SK-N-MC (cell line): ENCODE data around the gene RNF115.
"Not testable (repeated sequence)": the region's sequence is repeated elsewhere in the genome, so short reads cannot be mapped to it uniquely, and the experiment has no call there.

Source experiments
- EZH2 ChIP-seq: fragments of 200-600 bp; sonication (generic); IDR thresholded peaks from one replicate; pipeline ENCODE4 v1.6.1; 2017; ENCODE audit warnings: antibody characterized with exemption
- FOXP2 ChIP-seq: optimal IDR thresholded peaks from 2 replicates; pipeline ENCODE3; 2011; ENCODE audit warnings: mild to moderate bottlenecking, moderate library complexity; ENCODE audit not compliant: insufficient read depth; ENCODE audit errors: extremely low read length, control extremely low read depth
- POLR2AphosphoS5 ChIP-seq: IDR thresholded peaks from 2 replicates; pipeline ENCODE4 v1.6.1; 2012; ENCODE audit warnings: mild to moderate bottlenecking, low read depth, low read length, borderline replicate concordance

GRCh38 chr1:145765585-145766360 lies 58.1 kb downstream of the RNF115 start:
- TF ChIP-seq EZH2, FOXP2, POLR2AphosphoS5: not testable (repeated sequence)
